HFF-Myc (cell line): ENCODE data around the gene CRACR2B.
A peak's percentile ranks its signal among the peaks of the same experiment; 100 is the strongest.

Experiments
- DNase-seq: peaks from one replicate; pipeline ENCODE4 v3.0.0-alpha.2; 2011; ENCODE audit warnings: low read depth; ENCODE audit errors: extremely low read depth
- H3K4me3 ChIP-seq: replicated peaks from 2 replicates; pipeline ENCODE4 v1.5.1; 2011; ENCODE audit warnings: low read depth, mild to moderate bottlenecking, control low read depth, low read length
- TF ChIP-seq, protein P1 (sequence below): IDR thresholded peaks from 2 replicates; pipeline ENCODE4 v1.5.1; 2012; ENCODE audit warnings: mild to moderate bottlenecking, low read depth, low read length, control low read depth; ENCODE audit errors: missing control alignments

CRACR2B gene

GRCh38 chr11:791658-792534 is 35.8 kb upstream of the CRACR2B start:
- TF ChIP-seq, protein P1, sequence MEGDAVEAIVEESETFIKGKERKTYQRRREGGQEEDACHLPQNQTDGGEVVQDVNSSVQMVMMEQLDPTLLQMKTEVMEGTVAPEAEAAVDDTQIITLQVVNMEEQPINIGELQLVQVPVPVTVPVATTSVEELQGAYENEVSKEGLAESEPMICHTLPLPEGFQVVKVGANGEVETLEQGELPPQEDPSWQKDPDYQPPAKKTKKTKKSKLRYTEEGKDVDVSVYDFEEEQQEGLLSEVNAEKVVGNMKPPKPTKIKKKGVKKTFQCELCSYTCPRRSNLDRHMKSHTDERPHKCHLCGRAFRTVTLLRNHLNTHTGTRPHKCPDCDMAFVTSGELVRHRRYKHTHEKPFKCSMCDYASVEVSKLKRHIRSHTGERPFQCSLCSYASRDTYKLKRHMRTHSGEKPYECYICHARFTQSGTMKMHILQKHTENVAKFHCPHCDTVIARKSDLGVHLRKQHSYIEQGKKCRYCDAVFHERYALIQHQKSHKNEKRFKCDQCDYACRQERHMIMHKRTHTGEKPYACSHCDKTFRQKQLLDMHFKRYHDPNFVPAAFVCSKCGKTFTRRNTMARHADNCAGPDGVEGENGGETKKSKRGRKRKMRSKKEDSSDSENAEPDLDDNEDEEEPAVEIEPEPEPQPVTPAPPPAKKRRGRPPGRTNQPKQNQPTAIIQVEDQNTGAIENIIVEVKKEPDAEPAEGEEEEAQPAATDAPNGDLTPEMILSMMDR, result no peak
- DNase-seq, result no peak
- H3K4me3 ChIP-seq, result no peak overlapping the region

- no peak for DNase-seq
- TF ChIP-seq, protein P1, result no peak
These were observed 35.2 kb upstream of the CRACR2B start for GRCh38 chr11:792535-792821.

DNA sequence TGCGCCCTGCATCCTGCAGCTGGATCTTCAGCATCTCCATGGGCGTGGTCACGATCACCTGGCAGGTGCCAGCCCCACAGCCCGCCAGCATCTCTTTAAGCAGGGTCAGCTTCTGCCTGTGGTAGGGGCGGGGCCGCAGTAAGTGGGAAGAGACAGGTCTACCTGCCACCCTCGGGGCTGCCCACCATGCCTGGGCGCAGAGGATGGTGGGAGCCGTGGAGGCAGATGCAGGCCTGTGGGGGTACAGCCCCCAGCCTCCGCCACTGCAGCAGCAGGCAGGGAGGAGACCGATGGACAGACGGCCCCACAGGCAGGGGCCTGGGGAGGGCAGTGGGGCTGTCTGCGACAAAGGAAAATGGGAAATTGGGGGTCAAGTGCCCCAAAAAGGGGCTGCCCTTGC is 34.8 kb upstream of the CRACR2B start:
- H3K4me3 ChIP-seq, result no peak overlapping the region
- TF ChIP-seq, protein P1, result no peak
- DNase-seq, result no peak

More at GRCh38 chr11:792535-792821, 35.2 kb upstream of the CRACR2B start:
- H3K4me3 ChIP-seq, result no peak overlapping the region

DNA sequence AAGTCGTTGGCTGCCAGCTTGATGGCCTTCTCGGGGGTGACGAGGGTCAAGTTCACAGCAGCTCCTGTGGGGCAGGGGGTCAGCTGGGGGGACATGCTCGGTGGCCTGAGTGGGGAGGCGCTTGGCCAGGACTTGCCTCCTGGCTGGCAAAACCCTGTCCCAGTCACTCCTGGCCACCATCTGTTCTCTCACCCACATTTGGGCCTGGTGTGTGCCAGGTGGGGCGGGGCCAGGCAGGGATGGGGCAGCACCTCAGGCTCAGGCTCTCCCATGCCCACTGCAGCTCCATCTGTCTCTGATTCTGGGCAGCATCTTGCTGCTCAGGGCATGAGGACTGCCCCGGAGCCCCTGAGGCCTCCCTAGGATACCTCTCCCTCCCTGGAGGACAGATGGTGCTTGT is 34.2 kb upstream of the CRACR2B start:
- H3K4me3 ChIP-seq, result no peak overlapping the region
- TF ChIP-seq, protein P1, result no peak

GRCh38 chr11:794013-794765 is 33.5 kb upstream of the CRACR2B start:
- H3K4me3 ChIP-seq, result no peak overlapping the region
- no peak for DNase-seq
- TF ChIP-seq, protein P1, result no peak

More for the DNA sequence above, 34.2 kb upstream of the CRACR2B start:
- DNase-seq, result no peak

- no peak for DNase-seq
- peak overlapping the region; percentile 79 for H3K4me3 ChIP-seq
- TF ChIP-seq, protein P1, result no peak
These were observed 32.7 kb upstream of the CRACR2B start for GRCh38 chr11:794766-795633.
